ENCODE results near the gene PRG2.

The PRG2 gene

GRCh38 chr11:57409321-57410100, 19.1 kb upstream of the PRG2 start:
- H3K27ac ChIP-seq = no peak overlapping the region

GRCh38 chr11:57408771-57409170, 18.3 kb upstream of the PRG2 start:
- no peaks in the 10 kb centered on the region for H3K27me3 ChIP-seq
- H3K4me1 ChIP-seq (ENCODE audit: control insufficient read depth in 1 of 2, insufficient read depth in 1 of 2, low read depth in 1 of 2, low read length in 1 of 2) = peaks cover 8 to 13% of the 10 kb centered on the region in 2 experiments
- H3K36me3 ChIP-seq = peaks cover 57% of the 10 kb centered on the region
- no peak overlapping the region for H3K27ac ChIP-seq
- H3K4me3 ChIP-seq (ENCODE audit: low read depth in 1 of 2, low read length in 1 of 2) = no peak overlapping the region
- H3K9me3 ChIP-seq = peaks cover 1% of the 10 kb centered on the region
- TF ChIP-seq CTCF (IDR thresholded peaks at IDR 0.05) = no peak

More at GRCh38 chr11:57409321-57410100, 19.1 kb upstream of the PRG2 start:
- no peak for TF ChIP-seq CTCF (IDR thresholded peaks at IDR 0.05)
- Histone ChIP-seq H3K4me1 (ENCODE audit: control insufficient read depth in 1 of 2, insufficient read depth in 1 of 2, low read depth in 1 of 2, low read length in 1 of 2) (peaks cover 6 to 10% of the 10 kb centered on the region in 2 experiments), H3K9me3 (no peaks in the 10 kb centered on the region), H3K4me3 (ENCODE audit: low read depth in 1 of 2, low read length in 1 of 2) (no peak overlapping the region), H3K27me3 (no peaks in the 10 kb centered on the region), H3K36me3 (peaks cover 65% of the 10 kb centered on the region)

- H3K4me1 ChIP-seq (ENCODE audit: control insufficient read depth in 1 of 2, insufficient read depth in 1 of 2, low read depth in 1 of 2, low read length in 1 of 2) = peaks cover 8 to 13% of the 10 kb centered on the region in 2 experiments
- TF ChIP-seq CTCF (IDR thresholded peaks at IDR 0.05) = no peak
- H3K27me3 ChIP-seq = no peaks in the 10 kb centered on the region
- peaks cover 3% of the 10 kb centered on the region for H3K9me3 ChIP-seq
- peaks cover 50% of the 10 kb centered on the region for H3K36me3 ChIP-seq
- no peak overlapping the region for H3K4me3 ChIP-seq (ENCODE audit: low read depth in 1 of 2, low read length in 1 of 2)
- H3K27ac ChIP-seq = no peak overlapping the region
Observed at GRCh38 chr11:57407941-57408475, 17.6 kb upstream of the PRG2 start.

GRCh38 chr11:57407010-57407920, 16.8 kb upstream of the PRG2 start:
- H3K9me3 ChIP-seq = peaks cover 3% of the 10 kb centered on the region
- peaks cover 45% of the 10 kb centered on the region for H3K36me3 ChIP-seq
- H3K27me3 ChIP-seq = no peaks in the 10 kb centered on the region
- peaks cover 8 to 13% of the 10 kb centered on the region in 2 experiments for H3K4me1 ChIP-seq (ENCODE audit: control insufficient read depth in 1 of 2, insufficient read depth in 1 of 2, low read depth in 1 of 2, low read length in 1 of 2)
- H3K27ac ChIP-seq = no peak overlapping the region
- TF ChIP-seq CTCF (IDR thresholded peaks at IDR 0.05) = no peak
- H3K4me3 ChIP-seq (ENCODE audit: low read depth in 1 of 2, low read length in 1 of 2) = no peak overlapping the region

GRCh38 chr11:57406337-57406904, 16.0 kb upstream of the PRG2 start:
- Histone ChIP-seq H3K27ac (peak overlapping the region; percentile 40), H3K36me3 (peaks cover 41% of the 10 kb centered on the region), H3K27me3 (no peaks in the 10 kb centered on the region), H3K4me1 (ENCODE audit: control insufficient read depth in 1 of 2, insufficient read depth in 1 of 2, low read depth in 1 of 2, low read length in 1 of 2) (peaks cover 8 to 13% of the 10 kb centered on the region in 2 experiments), H3K4me3 (ENCODE audit: low read depth in 1 of 2, low read length in 1 of 2) (no peak overlapping the region), H3K9me3 (peaks cover 3% of the 10 kb centered on the region)
- no peak for TF ChIP-seq CTCF (IDR thresholded peaks at IDR 0.05)

All from neutrophil (primary cell).